MG63 (cell line): ENCODE measurements around the gene GPC6. TPM values are rescaled to one million over a fixed set of nuclear protein-coding genes. Genes with fewer than 3 reads are reported as not detected.

Source experiments
- DNase-seq: peaks from one replicate; pipeline ENCODE4 v3.0.0-alpha.2; 2020
- H3K27me3 ChIP-seq: fragments of 250-450 bp; sonication (Bioruptor Pico); 2 replicates; pipeline ENCODE4 v1.5.1; 2020; ENCODE audit warnings: mild to moderate bottlenecking, moderate library complexity
- H3K36me3 ChIP-seq: fragments of 250-450 bp; sonication (Bioruptor Pico); 2 replicates; pipeline ENCODE4 v1.5.1; 2020; ENCODE audit warnings: mild to moderate bottlenecking, moderate library complexity
- H3K4me3 ChIP-seq: fragments of 250-450 bp; sonication (Bioruptor Pico); 2 replicates; pipeline ENCODE4 v1.5.1; 2020; ENCODE audit warnings: mild to moderate bottlenecking, moderate library complexity
- H3K9me3 ChIP-seq: fragments of 250-450 bp; sonication (Bioruptor Pico); 2 replicates; pipeline ENCODE4 v1.5.1; 2020; ENCODE audit warnings: mild to moderate bottlenecking, moderate library complexity
- total RNA-seq: library from RNA; depleted of rRNA; stranded (reverse); fragments of >200 nt; shearing (Covaris generic); gene quantifications from 2 replicates; pipeline ENCODE4 v1.2.3, GENCODE V29; 2014; ENCODE audit warnings: low replicate concordance

GPC6 gene
- total RNA-seq, 1 experiment from 2014 or later: 4.1 TPM

- no peaks in the 10 kb centered on the region for H3K27me3 ChIP-seq
- DNase-seq: no peak
- no peaks in the 10 kb centered on the region for H3K9me3 ChIP-seq
- H3K4me3 ChIP-seq: no peak overlapping the region
- H3K36me3 ChIP-seq: no peaks in the 10 kb centered on the region
Measured at GRCh38 chr13:93562676-93563075, 336.1 kb downstream of the GPC6 start.

DNA sequence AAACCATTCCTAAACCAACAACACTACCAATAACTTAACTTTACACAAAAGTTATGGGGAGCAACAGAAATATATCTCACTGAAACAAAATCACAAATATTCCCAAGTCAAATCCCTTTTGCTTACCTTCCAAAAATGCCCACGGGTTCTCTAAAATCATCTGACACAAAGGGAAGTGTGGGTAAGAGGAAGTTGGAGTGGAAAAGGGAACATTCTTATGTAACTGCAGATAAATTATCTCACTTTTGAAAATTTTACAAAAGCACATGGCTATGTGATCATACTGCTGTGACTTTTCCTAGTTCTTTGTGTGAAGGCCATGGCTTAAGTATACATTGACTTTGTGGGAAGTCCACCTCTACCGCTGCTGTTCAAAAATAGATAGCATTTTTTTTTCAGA is 350.5 kb downstream of the GPC6 start:
- Histone ChIP-seq H3K27me3 (no peaks in the 10 kb centered on the region), H3K9me3 (no peaks in the 10 kb centered on the region; the same call in 1 of the 2 replicates), H3K4me3 (no peak overlapping the region), H3K36me3 (no peaks in the 10 kb centered on the region)
- no peak for DNase-seq

DNA sequence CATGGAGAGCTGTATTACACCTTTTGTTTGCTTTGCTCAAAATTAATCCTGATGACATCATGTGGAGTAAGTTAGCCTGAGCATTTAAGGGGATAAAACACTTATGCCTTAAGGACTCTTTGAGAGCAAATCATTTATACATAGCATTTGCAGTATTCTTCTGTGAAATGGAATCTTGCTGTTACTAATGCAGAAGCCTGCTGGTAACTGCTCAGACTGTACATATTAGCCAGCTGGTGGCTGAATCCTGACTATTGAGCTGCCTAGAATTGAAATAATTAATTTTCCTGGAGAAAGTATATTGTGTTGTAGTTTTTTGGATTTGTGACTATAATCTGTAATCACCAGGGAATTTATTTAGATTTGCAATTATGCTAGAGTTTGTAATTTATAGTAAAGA is 363.2 kb downstream of the GPC6 start:
- no peaks in the 10 kb centered on the region for H3K36me3 ChIP-seq

GRCh38 chr13:93603043-93603442 is 376.4 kb downstream of the GPC6 start:
- H3K9me3 ChIP-seq: no peaks in the 10 kb centered on the region
- peak; percentile 83 for DNase-seq
- H3K4me3 ChIP-seq: no peak overlapping the region
- H3K36me3 ChIP-seq: no peaks in the 10 kb centered on the region
- no peaks in the 10 kb centered on the region for H3K27me3 ChIP-seq

More for the DNA sequence above, 363.2 kb downstream of the GPC6 start:
- no peak for DNase-seq
- no peaks in the 10 kb centered on the region for H3K27me3 ChIP-seq
- no peaks in the 10 kb centered on the region for H3K9me3 ChIP-seq
- H3K4me3 ChIP-seq: no peak overlapping the region

DNA sequence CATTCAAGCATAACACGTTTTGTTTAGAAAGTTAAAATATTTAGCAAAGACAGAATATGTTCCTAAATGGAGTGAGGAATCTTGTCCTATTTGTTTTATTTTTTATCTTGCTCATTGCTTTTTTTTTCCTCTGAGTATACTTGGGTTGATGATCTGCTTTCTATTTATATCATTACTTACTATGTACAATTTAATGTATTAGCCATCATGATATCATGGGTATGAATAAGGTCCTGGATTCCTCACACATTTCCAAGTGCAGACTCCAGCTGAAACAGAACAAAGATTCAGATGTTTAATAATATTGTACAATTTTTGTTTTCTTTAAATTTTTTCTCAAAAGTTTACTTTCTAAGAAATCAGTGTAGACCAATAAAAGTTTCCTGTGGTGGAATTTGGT is 388.2 kb downstream of the GPC6 start:
- no peak overlapping the region for H3K4me3 ChIP-seq
- H3K27me3 ChIP-seq: no peaks in the 10 kb centered on the region
- no peak for DNase-seq

GRCh38 chr13:93620181-93620765 is 393.7 kb downstream of the GPC6 start:
- no peaks in the 10 kb centered on the region for H3K36me3 ChIP-seq
- no peaks in the 10 kb centered on the region for H3K27me3 ChIP-seq
- DNase-seq: no peak
- H3K4me3 ChIP-seq: no peak overlapping the region
- no peaks in the 10 kb centered on the region for H3K9me3 ChIP-seq

More for the DNA sequence above, 388.2 kb downstream of the GPC6 start:
- no peaks in the 10 kb centered on the region for H3K36me3 ChIP-seq
- no peaks in the 10 kb centered on the region for H3K9me3 ChIP-seq

GRCh38 chr13:93621051-93621450 is 394.4 kb downstream of the GPC6 start:
- H3K36me3 ChIP-seq: no peaks in the 10 kb centered on the region
- no peak for DNase-seq
- H3K4me3 ChIP-seq: no peak overlapping the region
- no peaks in the 10 kb centered on the region for H3K9me3 ChIP-seq
- H3K27me3 ChIP-seq: no peaks in the 10 kb centered on the region

- DNase-seq: no peak
- Histone ChIP-seq H3K27me3 (no peaks in the 10 kb centered on the region), H3K9me3 (no peaks in the 10 kb centered on the region), H3K4me3 (no peak overlapping the region), H3K36me3 (no peaks in the 10 kb centered on the region)
Measured at GRCh38 chr13:93621966-93622365, 395.4 kb downstream of the GPC6 start.

GRCh38 chr13:93624311-93624777 is 397.7 kb downstream of the GPC6 start:
- H3K27me3 ChIP-seq: no peaks in the 10 kb centered on the region

DNA sequence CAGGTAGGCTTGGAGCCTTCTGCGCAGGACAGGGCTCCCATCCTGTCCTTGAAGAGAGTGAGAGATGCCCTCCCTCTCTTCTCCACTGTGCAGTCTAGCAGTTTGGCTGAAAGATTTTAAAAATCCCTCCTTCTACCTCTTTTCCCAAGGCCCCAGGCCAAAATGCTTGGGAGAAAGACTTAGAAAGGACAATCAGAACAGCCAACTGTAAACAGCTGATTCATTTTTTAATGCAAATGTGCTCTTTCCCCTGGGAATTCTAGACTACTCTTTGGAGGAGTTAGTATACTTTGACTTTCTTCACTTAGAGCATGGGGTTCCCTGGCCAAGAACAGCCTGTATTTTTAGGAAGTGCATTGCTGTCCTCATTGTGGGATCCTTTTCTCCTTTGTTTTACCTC is 398.9 kb downstream of the GPC6 start:
- no peaks in the 10 kb centered on the region for H3K36me3 ChIP-seq
- no peaks in the 10 kb centered on the region for H3K9me3 ChIP-seq
- H3K27me3 ChIP-seq: no peaks in the 10 kb centered on the region
- no peak for DNase-seq
- H3K4me3 ChIP-seq: no peak overlapping the region

More at GRCh38 chr13:93624311-93624777, 397.7 kb downstream of the GPC6 start:
- no peak for DNase-seq
- Histone ChIP-seq H3K4me3 (no peak overlapping the region), H3K9me3 (no peaks in the 10 kb centered on the region), H3K36me3 (no peaks in the 10 kb centered on the region)

DNA sequence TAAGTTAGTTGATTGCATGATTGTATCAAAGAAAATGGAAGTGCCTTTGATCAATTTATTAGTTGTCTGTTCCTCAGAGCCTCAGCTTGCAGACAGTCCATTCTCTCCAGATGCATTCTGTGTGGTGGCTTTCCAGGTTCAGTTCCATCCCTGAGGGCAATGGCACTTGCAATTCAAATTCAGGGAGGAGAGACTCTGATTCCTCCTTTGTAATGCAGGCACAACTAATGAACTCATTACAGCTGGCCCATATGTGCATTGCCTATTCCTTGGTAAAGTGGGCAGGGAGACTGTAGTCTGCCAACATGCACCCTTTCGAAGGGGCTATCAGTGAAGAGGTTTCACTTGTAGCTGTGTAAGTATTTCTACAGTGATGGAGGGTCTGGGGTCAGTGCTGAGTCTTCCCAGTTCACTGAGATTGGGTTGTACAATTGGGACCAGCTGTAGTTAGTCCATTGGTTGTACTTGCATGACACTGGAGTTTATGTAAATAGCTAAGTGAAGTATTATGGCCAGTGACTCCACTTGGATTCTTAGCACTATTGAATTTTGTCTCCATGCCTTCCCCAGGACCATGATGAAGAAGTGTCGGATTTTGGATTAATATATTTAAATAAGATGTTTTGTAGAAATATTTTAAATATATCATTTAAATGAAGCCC is 401.7 kb downstream of the GPC6 start:
- no peaks in the 10 kb centered on the region for H3K36me3 ChIP-seq
- H3K9me3 ChIP-seq: no peaks in the 10 kb centered on the region
- H3K27me3 ChIP-seq: no peaks in the 10 kb centered on the region
- no peak overlapping the region for H3K4me3 ChIP-seq
- no peak for DNase-seq

GRCh38 chr13:93635616-93636032 is 409.0 kb downstream of the GPC6 start:
- Histone ChIP-seq H3K4me3 (no peak overlapping the region), H3K27me3 (no peaks in the 10 kb centered on the region), H3K36me3 (no peaks in the 10 kb centered on the region), H3K9me3 (no peaks in the 10 kb centered on the region)
- DNase-seq: peak; percentile 31

GRCh38 chr13:93637852-93638251 is 411.2 kb downstream of the GPC6 start:
- no peak for DNase-seq
- Histone ChIP-seq H3K36me3 (no peaks in the 10 kb centered on the region), H3K4me3 (no peak overlapping the region), H3K9me3 (no peaks in the 10 kb centered on the region), H3K27me3 (no peaks in the 10 kb centered on the region)

DNA sequence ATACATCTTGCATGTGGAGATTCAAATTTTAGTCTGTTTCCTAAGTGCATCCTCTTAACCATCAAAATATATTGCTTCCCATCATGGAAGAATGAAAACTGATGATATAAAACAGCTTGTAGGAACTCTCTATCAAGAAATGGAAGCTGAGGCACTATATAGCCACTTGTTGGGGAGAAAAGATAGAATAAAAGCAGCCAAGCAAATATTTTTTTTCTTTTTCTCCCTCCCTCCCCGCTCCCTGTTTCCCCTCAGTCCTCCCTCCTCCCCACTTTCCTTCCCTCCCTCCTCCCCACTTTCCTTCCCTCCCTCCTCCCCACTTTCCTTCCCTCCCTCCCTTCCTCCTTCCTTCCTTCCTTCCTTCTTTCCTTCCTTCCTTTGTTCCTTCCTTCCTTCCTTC is 413.8 kb downstream of the GPC6 start:
- DNase-seq: no peak
- no peaks in the 10 kb centered on the region for H3K36me3 ChIP-seq

DNA sequence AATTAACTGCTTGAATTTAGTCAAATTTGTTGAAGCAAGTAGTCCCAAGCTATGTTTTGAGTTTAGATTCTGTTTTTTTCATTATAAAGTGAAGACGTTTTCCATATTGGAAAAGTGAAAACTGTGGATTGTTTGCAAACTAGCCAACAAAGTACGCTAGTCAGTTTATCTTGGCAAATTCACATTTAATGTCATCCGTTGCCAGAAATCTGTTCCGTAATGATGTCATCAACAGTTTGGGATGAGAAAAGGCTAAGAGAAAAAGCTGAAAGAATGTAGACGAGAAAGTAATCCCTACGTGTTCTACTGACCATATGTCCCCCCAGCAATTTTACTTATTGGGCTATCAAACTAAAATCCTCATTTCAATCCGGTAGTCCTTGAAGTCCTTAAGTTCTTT is 419.6 kb downstream of the GPC6 start:
- no peaks in the 10 kb centered on the region for H3K9me3 ChIP-seq
- DNase-seq: no peak
- H3K36me3 ChIP-seq: no peaks in the 10 kb centered on the region
- H3K27me3 ChIP-seq: no peaks in the 10 kb centered on the region
- H3K4me3 ChIP-seq: no peak overlapping the region

More for the DNA sequence above, 413.8 kb downstream of the GPC6 start:
- H3K4me3 ChIP-seq: no peak overlapping the region
- H3K27me3 ChIP-seq: no peaks in the 10 kb centered on the region
- H3K9me3 ChIP-seq: no peaks in the 10 kb centered on the region

DNA sequence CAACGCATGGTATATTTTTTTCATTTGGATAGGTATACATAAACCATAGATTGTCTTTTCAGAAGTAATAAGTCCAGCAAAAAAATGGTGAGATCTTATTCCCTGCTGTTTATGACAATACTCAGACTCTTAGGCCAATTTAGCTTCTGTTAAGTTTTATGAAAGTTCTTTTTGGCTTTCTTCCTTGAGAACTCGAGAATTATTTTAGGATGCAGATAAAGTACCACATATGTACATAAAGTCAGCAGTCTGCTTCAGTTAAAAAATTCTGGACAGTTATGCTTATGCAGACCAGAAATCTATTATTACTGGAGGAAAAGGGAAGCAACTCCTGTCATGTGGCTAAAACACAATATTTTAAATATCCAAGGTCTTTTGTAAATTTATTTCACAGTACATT is 422.9 kb downstream of the GPC6 start:
- no peaks in the 10 kb centered on the region for H3K9me3 ChIP-seq
- no peaks in the 10 kb centered on the region for H3K27me3 ChIP-seq
- H3K4me3 ChIP-seq: no peak overlapping the region
- no peak for DNase-seq
- H3K36me3 ChIP-seq: no peaks in the 10 kb centered on the region

- no peaks in the 10 kb centered on the region for H3K27me3 ChIP-seq
- DNase-seq: no peak
- no peaks in the 10 kb centered on the region for H3K36me3 ChIP-seq
- H3K9me3 ChIP-seq: peaks cover 3% of the 10 kb centered on the region
- H3K4me3 ChIP-seq: no peak overlapping the region
Measured at GRCh38 chr13:93653776-93654175, 427.2 kb downstream of the GPC6 start.

GRCh38 chr13:93655154-93655553 is 428.5 kb downstream of the GPC6 start:
- peaks cover 4% of the 10 kb centered on the region for H3K9me3 ChIP-seq
- H3K36me3 ChIP-seq: no peaks in the 10 kb centered on the region
- H3K4me3 ChIP-seq: no peak overlapping the region
- DNase-seq: no peak
- H3K27me3 ChIP-seq: no peaks in the 10 kb centered on the region
